Retina (tissue), 1 donor: ENCODE data around the gene GPC6.

Experiments
- DNase-seq: peaks from one replicate; pipeline ENCODE4 v3.0.0-alpha.2; 2016

The GPC6 gene

GRCh38 chr13:94344126-94344818, 1117.7 kb downstream of the GPC6 start:
- DNase-seq = no peak

GRCh38 chr13:94345374-94346195, 1119.0 kb downstream of the GPC6 start:
- DNase-seq = no peak

- no peak for DNase-seq
Measured at GRCh38 chr13:94346261-94347019, 1119.8 kb downstream of the GPC6 start.

GRCh38 chr13:94351292-94351990, 1124.8 kb downstream of the GPC6 start:
- DNase-seq = no peak

GRCh38 chr13:94352057-94352456, 1125.5 kb downstream of the GPC6 start:
- DNase-seq = peak; percentile 17

- no peak for DNase-seq
Measured at GRCh38 chr13:94353167-94353710, 1126.6 kb downstream of the GPC6 start.

- no peak for DNase-seq
Measured at GRCh38 chr13:94359875-94360274, 1133.3 kb downstream of the GPC6 start.

- peak; percentile 87 for DNase-seq
Measured at GRCh38 chr13:94362411-94362909, 1135.9 kb downstream of the GPC6 start.

GRCh38 chr13:94366677-94367076, 1140.1 kb downstream of the GPC6 start:
- DNase-seq = no peak

GRCh38 chr13:94369972-94370436, 1143.4 kb downstream of the GPC6 start:
- no peak for DNase-seq

GRCh38 chr13:94371855-94372254, 1145.2 kb downstream of the GPC6 start:
- DNase-seq = no peak

GRCh38 chr13:94382517-94382916, 1155.9 kb downstream of the GPC6 start:
- DNase-seq = no peak

- no peak for DNase-seq
Measured at GRCh38 chr13:94382960-94383359, 1156.4 kb downstream of the GPC6 start.

GRCh38 chr13:94384231-94384905, 1157.8 kb downstream of the GPC6 start:
- no peak for DNase-seq

- DNase-seq = no peak
Measured at GRCh38 chr13:94387047-94387446, 1160.4 kb downstream of the GPC6 start.

- DNase-seq = no peak
Measured at GRCh38 chr13:94389604-94390351, 1163.2 kb downstream of the GPC6 start.

GRCh38 chr13:94390881-94391280, 1164.3 kb downstream of the GPC6 start:
- DNase-seq = no peak

- peak; percentile 16 for DNase-seq
Measured at GRCh38 chr13:94394723-94395122, 1168.1 kb downstream of the GPC6 start.

- DNase-seq = no peak
Measured at GRCh38 chr13:94395860-94396259, 1169.3 kb downstream of the GPC6 start.

- no peak for DNase-seq
Measured at GRCh38 chr13:94399812-94400211, 1173.2 kb downstream of the GPC6 start.

GRCh38 chr13:94400874-94401273, 1174.3 kb downstream of the GPC6 start:
- no peak for DNase-seq
